Amygdala (tissue), 56 donors: ENCODE results near the gene LBHD2.
"Not testable (repeated sequence)": the region's sequence is repeated elsewhere in the genome, so short reads cannot be mapped to it uniquely, and the experiment has no call there.

Experiments used
- DNase-seq, 56 donors: peaks; one replicate each; lab custom pipeline; 2025; lab: John Stamatoyannopoulos, UW

Gene LBHD2

DNA sequence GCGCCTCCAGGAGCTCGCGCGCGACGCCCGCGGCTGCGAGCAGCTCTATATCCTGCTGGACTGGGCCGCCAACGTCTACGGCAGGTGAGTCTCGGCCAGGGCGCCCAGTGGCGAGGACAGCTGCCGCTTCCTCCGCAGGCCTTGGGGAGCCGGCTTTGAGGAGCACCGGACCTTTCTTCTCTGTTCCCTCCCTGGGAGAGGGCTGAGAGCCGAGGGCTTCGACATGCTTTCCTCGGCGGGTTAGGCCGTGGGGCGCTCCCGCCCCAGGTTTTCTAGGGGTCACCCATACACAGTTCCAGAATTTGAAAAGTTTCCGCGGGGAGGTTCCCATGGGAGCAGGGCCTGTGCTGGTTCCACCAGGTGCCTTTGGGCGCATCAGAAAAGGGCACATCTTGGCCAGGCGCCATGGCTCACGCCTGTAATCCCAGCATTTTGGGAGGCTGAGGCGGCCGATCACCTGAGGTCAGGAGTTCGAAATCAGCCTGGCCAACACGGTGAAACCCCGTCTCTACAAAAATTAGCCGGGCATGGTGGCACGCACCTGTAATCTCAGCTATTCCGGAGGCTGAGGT is 18.8 kb downstream of the LBHD2 start:
- DNase-seq, result no peak

DNA sequence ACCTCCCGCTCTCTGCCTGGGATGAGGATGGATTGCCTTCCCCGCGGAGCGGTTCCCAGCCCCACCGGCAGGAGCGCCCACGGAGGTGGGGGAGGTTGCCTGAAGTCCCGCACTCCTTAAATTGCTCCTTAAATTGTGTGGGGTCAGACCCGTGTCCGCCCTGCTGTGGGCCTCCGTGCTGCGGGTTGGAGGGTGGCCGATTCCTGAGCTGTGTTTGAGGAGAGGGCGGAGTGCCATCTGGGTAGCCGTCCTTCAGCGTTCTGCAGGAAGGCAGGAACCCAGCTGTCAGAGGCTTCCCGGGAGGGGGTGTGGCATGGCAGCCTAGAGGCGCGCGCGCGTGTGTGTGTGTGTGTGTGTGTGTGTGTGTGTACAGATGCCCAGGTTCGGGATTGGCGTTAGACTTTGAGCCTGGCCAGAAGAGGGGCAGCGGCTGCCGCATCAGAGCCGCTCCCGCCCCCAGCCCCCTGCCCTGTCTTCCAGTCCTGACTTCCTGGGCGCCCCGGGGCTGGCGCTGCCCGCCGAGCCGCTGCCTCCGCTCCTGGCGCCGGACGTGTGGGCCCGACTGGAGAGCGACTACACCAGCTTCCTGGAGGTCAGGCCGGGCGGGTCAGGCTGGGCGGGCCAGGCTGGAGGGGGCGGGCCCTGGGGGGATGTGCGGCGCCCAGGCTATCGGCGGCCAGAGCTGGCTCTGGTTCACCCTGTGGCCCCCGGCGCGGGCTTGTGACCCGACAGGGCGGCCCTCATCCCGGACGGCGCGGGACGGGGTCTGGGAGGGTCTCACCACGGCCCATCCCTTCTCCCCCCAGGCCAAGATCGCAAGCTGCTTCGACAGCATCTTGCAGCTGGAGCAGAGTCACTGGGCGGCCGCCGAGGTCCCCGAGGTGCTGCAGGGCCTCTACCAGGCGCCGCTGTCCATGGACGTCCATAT is 19.7 kb downstream of the LBHD2 start:
- peak in 1 of 56 donors; percentile 23 for DNase-seq

DNA sequence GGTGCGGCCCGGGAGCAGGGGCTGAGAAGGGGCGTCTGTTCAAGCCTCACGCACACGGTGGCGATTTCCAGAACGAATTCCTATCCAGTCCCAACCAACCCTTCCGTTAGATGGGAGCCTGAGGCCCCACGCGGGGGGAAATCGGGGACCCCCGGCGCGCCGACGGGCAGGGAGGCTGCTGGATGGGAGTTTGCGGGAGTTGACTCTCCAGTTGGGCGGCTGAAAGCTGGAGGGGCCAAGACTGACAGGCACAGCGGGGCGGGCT is 20.3 kb downstream of the LBHD2 start:
- DNase-seq, result no peak

DNA sequence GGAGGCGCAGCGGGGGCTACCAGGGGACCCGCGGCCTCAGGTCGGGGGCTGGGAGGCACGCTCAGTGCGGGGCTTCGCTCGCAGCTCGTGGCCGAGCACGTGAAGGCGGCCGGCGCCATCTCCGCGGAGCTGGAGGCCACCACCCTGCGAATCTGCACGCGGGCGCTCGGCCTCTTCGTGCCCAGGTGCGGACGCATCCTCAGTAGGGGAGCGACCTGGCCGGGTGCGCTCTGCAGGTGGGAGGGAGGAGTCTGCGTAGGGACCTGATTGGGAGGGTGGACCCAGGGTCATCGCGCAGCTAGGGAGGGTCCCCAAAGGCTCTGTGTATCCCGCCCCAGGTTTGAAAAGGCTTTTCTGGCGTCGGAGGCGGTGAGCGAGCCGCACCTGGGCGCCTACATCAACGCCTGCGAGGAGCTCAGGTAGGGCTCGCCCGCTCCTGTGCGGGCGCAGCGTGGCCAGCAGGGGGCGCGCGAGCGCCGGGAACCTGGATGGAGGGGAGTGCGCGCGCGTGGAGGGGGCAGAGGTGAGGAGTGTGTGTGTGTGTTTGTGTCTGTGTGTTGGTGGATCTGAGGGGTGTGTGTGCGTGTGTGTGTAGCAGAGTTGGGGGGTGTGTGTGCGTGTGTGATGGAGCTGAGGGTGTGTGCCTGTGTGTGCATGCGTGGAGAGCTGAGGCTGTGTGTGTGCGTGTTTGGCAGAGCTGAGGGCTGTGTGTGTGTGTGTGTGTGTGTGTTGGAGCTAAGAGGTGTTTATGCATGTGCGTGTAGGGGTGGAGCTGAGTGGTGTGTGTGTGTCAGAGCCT is 20.8 kb downstream of the LBHD2 start:
- DNase-seq, result peak in 27 of 56 donors; percentile 13 to 69 (median 32)

DNA sequence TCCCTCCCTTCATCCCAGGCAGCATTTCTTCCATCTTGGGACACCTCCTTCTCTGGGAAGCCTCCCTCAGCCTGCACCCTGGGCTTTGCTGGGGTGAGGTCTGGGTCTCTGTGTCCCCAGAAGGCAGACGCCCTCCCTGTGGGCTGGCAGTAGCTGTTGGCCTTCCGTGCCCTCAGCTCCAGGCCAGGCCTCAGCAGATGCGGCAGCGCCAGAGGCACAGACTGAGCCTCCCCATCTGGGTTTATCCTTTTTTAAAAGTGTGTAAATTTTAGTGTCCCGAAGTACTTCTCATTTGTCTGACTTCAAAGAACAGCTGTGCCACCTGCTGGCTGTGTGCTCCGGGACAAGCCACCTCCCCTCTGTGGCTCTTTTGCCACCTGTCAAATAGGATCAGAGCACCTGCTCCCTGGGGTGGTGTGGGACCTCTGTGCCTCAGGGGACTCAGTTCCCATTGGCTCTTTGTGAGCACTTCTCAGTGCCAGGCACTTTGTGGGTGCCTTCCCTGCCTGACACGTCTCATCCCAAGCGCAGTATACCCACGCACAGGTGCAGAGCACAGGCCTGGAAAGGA is 21.7 kb downstream of the LBHD2 start:
- DNase-seq, result no peak

DNA sequence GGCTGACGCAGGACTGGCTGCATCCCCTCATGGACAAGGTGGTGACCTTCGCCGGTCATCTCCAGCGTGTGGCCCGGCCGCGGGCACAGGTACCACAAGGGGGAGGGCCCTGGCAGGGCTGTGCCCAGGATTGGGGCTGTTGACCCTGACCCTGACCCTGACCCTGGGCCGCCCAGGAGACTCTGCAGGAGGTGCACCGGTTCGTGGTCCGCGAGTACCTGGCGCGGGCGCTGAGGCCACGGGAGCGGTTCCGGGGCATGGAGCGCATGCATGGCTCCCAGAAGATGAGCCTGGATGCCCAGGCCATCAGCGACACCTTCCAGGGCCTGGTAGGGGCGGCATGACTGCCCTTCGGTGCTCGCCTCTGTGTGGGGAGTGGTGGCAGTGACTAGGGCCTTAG is 23.4 kb downstream of the LBHD2 start:
- DNase-seq, result no peak

GRCh38 chr14:103107941-103108748 is 24.1 kb downstream of the LBHD2 start:
- no peak for DNase-seq

DNA sequence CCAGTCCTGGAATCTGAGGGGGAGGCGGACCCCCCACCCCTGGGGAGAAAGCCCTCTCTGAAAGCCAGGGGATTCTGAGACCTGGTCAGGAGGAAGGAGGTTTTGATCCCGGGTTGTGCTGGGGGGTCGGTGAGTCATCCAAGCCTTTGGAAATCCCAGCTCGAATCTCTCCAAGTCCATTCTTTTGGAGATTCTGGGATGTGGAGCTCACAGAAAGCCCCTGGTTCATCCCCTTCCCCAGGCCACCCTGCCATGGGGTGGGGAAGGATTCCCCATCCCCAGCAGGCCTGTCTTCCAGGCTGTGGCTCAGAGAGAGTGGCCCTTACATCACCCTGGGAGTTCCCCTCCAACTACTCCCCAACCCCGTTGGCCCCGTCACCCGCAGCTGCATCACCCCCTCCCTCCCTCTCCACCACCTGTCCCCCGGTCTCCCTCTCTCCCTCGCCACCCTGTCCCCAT is 24.8 kb downstream of the LBHD2 start:
- peak in 1 of 56 donors; percentile 22 for DNase-seq

DNA sequence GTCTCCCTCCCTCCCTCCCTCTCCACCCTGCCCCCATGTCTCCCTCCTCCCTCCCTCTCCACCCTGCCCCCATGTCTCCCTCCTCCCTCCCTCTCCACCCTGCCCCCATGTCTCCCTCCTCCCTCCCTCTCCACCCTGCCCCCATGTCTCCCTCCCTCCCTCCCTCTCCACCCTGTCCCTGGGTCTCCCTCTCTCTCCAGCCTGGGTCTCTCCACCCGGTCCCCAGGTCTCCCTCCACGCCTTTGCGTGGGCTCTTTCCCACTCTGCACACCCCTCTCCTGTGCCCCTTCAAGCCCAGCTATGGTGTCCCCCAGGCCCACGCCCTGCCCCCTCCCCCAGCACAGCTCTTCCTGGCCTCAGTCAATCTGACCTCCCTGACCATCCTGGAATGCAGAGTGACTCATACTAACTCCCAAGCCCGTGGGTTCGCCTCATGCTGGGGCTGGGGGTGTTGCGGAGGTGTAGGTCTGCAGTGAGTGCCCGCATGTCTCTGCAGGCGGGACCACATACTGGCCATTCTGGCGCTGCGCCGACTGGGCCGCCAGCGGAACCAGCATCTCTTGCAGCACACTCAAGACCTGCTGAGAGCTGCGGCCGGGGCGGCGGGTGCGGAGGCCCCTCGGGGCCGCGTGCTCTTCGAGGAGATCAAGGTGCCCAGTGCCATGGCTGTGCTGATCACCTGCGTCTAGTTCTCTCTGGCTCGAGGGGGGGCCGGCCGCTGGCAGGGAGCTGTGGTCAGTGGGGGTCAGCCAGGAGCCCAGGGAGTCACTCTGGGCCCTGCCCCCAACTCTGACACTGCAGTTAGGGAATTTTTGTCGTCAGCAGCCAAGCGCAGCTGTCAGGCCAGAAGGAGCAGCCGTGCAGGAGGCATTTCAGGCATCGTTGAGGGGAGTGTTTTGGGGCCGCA is 25.8 kb downstream of the LBHD2 start:
- no peak for DNase-seq

DNA sequence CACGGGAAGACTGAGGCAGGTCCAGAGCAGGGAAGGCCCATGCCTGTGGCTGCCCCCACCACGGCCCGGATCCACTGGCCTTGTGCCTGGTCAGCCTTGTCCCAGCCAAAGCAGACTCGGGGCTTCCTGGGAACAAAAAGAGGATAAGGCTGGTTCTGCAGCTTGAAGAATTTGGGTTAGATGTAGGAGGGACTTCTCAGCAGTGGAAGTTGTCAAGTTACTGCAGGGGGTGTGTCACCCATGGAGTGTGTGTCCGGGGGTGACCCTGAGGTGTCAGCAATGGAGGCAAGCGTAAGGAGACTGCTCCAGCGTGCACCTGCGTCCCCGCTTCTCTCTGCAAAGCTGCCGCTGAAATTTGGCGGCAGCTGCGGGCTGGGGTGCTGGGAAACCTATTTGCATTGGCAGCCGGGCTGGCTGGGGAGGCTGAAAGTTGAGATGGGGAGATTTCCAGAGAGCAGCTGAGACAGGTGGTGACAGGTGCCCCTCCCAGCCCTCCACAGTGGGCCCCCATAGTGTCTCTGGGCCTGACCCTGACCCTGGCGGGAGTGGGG is 26.7 kb downstream of the LBHD2 start:
- DNase-seq, result no peak

DNA sequence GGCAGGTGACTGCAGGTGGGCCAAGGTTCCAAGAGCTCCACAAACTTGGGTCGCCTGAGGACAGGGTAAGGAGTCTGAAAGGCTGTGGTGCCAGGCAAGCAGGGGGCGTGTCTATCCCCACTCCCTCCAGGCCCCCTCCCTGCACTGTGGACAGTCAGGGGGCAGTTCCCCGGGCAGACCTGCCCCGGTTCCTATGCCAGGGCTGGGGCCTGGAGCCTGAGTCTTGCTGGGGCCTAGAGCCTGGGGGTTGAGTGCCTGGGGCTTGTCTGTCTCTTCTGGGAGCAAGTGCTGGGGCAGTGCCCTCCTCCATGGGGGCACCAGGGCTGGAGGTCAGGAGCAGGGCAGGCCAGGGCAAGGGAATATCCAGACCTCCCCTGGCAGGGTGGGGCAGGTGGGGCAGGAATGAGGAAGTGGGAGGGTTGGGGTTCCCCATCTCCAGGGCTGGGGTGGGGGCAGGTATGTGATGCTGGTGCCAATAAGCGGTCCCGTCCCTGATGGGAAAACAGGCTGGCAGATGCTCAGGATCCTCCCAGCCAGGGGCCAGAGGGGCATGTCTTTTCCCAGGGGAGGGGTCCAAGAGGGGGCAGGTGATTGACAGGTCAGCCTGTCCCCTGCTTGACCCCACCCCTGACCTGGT is 27.3 kb downstream of the LBHD2 start:
- no peak for DNase-seq

DNA sequence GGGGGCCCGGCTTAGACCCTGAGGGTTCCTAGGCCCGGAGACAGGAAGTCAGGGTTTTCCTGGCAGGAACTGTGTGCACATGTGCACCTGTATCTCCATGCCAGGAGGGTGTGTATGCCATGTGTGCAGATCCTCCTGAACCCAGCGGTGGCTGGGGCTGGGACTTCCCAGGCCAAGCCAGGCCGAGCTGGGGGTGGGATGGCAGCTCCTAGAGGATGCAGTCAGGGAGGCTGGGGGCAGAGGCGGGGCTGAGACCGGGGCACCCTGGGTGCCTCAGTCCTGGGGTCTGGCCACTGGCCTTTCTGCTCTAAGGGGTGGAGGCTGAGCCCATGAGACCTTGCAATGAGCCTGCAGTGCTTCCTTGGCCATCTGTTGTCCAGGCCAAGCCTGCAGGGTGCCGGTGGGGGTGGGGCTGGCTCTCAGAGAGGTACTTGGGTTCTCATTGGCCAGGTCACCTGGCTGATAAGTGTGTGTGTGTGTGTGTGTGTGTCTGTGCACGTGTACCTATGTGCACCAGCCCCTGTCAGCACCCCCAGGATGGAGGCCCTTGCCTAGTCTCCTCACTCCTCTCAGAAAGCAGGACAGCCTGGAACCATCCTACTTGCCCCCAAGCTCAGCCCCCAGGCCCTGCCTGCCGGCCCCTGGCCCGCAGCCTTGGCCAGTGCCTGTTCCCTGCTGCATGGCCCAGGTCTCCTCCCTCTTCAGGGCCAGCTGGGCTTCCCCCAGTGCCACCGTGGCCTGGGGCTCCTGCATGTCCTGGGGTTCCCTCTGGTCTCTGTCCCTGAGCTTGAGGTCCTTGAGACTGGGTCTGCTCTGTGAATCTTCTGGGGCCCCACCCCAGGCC is 28.6 kb downstream of the LBHD2 start:
- DNase-seq, result no peak

- DNase-seq, result no peak
Observed at GRCh38 chr14:103113303-103113702, 29.3 kb downstream of the LBHD2 start.

- no peak for DNase-seq
Observed at GRCh38 chr14:103113774-103114173, 29.8 kb downstream of the LBHD2 start.

GRCh38 chr14:103115086-103115679 is 31.2 kb downstream of the LBHD2 start:
- DNase-seq, result not testable (repeated sequence)

DNA sequence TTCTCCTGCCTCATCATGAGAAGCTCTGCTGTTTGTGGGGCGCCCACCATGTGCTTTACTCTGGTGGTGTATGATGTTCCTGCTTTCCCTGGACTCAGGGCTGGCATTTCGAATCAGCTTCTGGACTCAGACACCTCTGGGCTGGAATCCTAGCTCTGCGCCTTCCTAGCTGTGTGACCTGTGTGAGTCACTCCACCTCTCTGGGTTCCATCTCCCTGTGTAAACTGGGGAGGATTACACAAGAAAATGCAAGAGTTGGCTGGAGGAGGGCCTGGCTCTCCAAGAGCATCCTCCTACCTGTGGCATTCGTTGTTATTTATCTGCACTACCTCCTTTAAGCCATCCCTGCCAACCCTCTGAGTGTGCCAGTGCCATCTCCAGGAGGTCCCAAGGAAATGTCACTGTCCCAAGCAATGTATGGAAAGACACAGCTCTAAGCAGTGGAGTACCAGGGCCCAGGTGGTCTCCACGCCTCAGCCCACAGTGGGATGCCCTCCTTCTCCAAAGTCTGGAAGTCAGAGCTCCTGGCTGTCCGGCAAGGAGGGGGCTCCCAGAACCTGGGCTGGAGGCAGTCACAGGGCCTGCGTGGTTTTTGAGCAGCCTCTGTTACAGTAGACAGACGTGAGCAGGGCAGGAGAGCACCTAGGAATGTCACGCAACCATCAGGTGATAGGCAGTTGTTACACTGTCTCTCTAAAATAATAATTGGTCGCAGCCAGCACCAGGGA is 32.0 kb downstream of the LBHD2 start:
- DNase-seq, result no peak
